Transverse colon (tissue), 3 donors: ENCODE results near the gene HMCN2.

Source experiments
- EP300 ChIP-seq: sonication (generic); formaldehyde crosslinking; IDR thresholded peaks from one replicate; pipeline ENCODE4 v1.6.1; 2017; ENCODE audit warnings: antibody characterized with exemption, low read depth
- POLR2A ChIP-seq: fragments of 450-650 bp; IDR thresholded peaks from one replicate; pipeline ENCODE4 v1.6.1; 2016; ENCODE audit warnings: antibody characterized with exemption, mild to moderate bottlenecking, moderate library complexity
- POLR2AphosphoS5 ChIP-seq, 3 donors: sonication (generic); formaldehyde crosslinking; IDR thresholded peaks; one replicate each; pipeline ENCODE4 v1.6.1; 2016; ENCODE audit warnings: antibody characterized with exemption in 3 of 3

DNA sequence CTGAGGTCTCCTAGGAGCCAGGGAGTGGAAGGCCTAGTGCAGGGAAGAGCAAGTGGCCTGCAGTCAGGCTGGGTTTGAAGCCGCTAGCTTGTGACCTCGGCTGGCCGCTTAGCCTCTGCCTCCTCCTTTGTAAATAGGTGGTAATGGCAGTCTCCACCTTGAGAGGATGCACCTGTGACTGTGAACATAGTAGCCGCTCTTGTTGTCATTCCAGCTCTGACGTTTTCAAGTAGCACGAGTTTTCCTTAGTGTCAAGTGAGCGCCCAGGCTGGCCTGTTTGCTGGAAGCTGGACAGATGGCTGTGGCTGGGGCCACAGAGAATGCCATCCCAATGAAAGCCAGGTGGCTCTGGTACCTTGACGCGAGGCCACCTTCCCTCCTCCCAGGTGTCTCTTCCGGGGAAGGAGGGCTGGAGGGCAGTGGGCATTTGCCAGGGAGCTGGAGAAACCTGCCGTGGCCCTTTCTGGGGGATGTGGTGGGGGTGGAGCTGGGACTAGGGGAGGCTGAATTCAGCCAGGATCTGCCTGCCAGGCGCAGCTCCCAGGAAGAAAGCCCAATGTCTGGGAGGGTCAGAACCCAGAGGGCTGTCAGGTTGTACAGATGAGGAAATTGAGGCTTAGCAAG is 181.7 kb downstream of the HMCN2 start:
- TF ChIP-seq EP300 (no peak), POLR2A (no peak), POLR2AphosphoS5 (IDR thresholded peaks at IDR 0.05) (no peak)
